Endothelial cell of umbilical vein (primary cell): ENCODE data around the gene PFDN1. TPM values are rescaled to one million over a fixed set of nuclear protein-coding genes. Genes with fewer than 3 reads are reported as not detected.
A peak's percentile ranks its signal among the peaks of the same experiment; 100 is the strongest.

Experiments used
- BruUV-seq: library from RNA; stranded (reverse); fragments of 400-500 nt; replicated peaks from 2 replicates; lab custom pipeline; 2021; lab: Mats Ljungman, UMichigan
- CTCF ChIA-PET: fragments of 300-600, 350-600 bp; sonication (Branson Sonifier 250); formaldehyde crosslinking; loops from one replicate; lab custom pipeline; 2021; ENCODE audit warnings: antibody characterized with exemption, inconsistent platforms; lab: Charles Lee
- POLR2A ChIA-PET: fragments of 300-600, 350-600 bp; sonication (Branson Sonifier 250); formaldehyde crosslinking; loops from one replicate; lab custom pipeline; 2021; ENCODE audit warnings: antibody characterized with exemption, inconsistent platforms; lab: Charles Lee
- DNase-seq: peaks from one replicate; pipeline ENCODE4 v3.0.0-alpha.2; 2011; ENCODE audit warnings: low read depth, low spot score
- FAIRE-seq: peaks from 2 replicates; lab custom pipeline; 2011; peaks lifted over from hg19 to GRCh38; lab: Jason Lieb, UNC
- H2AFZ ChIP-seq: 2 replicates; pipeline ENCODE4 v1.6.0; 2012; ENCODE audit warnings: low read depth, low read length, control low read depth, inconsistent platforms
- H3K27ac ChIP-seq: 2 replicates; pipeline ENCODE4 v1.5.1; 2011; ENCODE audit warnings: low read depth, mild to moderate bottlenecking, control low read depth, low read length, moderate library complexity; ENCODE audit not compliant: insufficient read depth
- H3K27me3 ChIP-seq, 2 experiments: 2 replicates each; pipeline versions ENCODE4 v1.6.0 to v1.6.1; 2011; ENCODE audit warnings: low read length in 2 of 2, mixed read lengths in 1 of 2; ENCODE audit not compliant: control insufficient read depth in 2 of 2, insufficient read depth in 2 of 2
- H3K36me3 ChIP-seq, 2 experiments: 2 replicates in 1 of 2; 3 replicates in 1 of 2; pipeline ENCODE4 v1.5.1; 2011; ENCODE audit warnings: low read length in 2 of 2, mild to moderate bottlenecking in 1 of 2, moderate library complexity in 1 of 2; ENCODE audit not compliant: control insufficient read depth in 2 of 2, insufficient read depth in 2 of 2; ENCODE audit errors: extremely low read depth in 1 of 2
- H3K4me1 ChIP-seq: 3 replicates; pipeline ENCODE4 v1.5.1; 2011; ENCODE audit warnings: mild to moderate bottlenecking, low read length; ENCODE audit not compliant: control insufficient read depth, insufficient read depth; ENCODE audit errors: extremely low read depth
- H3K4me2 ChIP-seq: 2 replicates; pipeline ENCODE4 v1.6.1; 2011; ENCODE audit warnings: low read length, control low read depth, mixed read lengths; ENCODE audit not compliant: insufficient read depth
- H3K4me3 ChIP-seq, 3 experiments: fragments of 200-600 bp in 1 of 3; sonication (generic), shearing (Covaris generic) in 1 of 3; replicated peaks in 1 of 3; 2 replicates each; pipeline ENCODE4 v1.5.1; 2011 to 2016; ENCODE audit warnings: control low read depth in 3 of 3, low read length in 3 of 3, mild to moderate bottlenecking in 2 of 3, inconsistent platforms in 1 of 3, low read depth in 1 of 3, moderate library complexity in 1 of 3; ENCODE audit not compliant: insufficient read depth in 1 of 3
- H3K79me2 ChIP-seq: 2 replicates; pipeline ENCODE4 v1.6.0; 2012; ENCODE audit warnings: low read length, inconsistent platforms; ENCODE audit not compliant: control insufficient read depth, insufficient read depth
- H3K9ac ChIP-seq: replicated peaks from 2 replicates; pipeline ENCODE3; 2011; ENCODE audit warnings: low read length, control low read depth; ENCODE audit not compliant: insufficient read depth; ENCODE audit errors: extremely low read depth
- H3K9me1 ChIP-seq: replicated peaks from 3 replicates; pipeline ENCODE4 v1.6.0; 2011; ENCODE audit warnings: mild to moderate bottlenecking, low read length; ENCODE audit not compliant: control insufficient read depth, insufficient read depth; ENCODE audit errors: extremely low read depth
- H3K9me3 ChIP-seq: replicated peaks from 2 replicates; pipeline ENCODE4 v1.5.1; 2012; ENCODE audit warnings: low read length, inconsistent platforms; ENCODE audit not compliant: control insufficient read depth, insufficient read depth
- H4K20me1 ChIP-seq: replicated peaks from 2 replicates; pipeline ENCODE3; 2011; ENCODE audit warnings: mild to moderate bottlenecking, low read length; ENCODE audit not compliant: control insufficient read depth, insufficient read depth; ENCODE audit errors: extremely low read depth
- EZH2 ChIP-seq: IDR thresholded peaks from 2 replicates; pipeline ENCODE4 v1.6.1; 2012; ENCODE audit warnings: borderline replicate concordance, low read depth, mild to moderate bottlenecking, moderate library complexity, low read length, inconsistent platforms; ENCODE audit not compliant: severe bottlenecking
- FOS ChIP-seq: IDR thresholded peaks from 2 replicates; pipeline ENCODE4 v1.6.1; 2011; ENCODE audit warnings: mild to moderate bottlenecking, low read length, moderate library complexity, borderline replicate concordance; ENCODE audit not compliant: insufficient read depth
- GATA2 ChIP-seq: IDR thresholded peaks from 2 replicates; pipeline ENCODE4 v1.7.0; 2011; ENCODE audit warnings: low read depth, mild to moderate bottlenecking, moderate library complexity, mixed read lengths, low read length; ENCODE audit not compliant: insufficient read length, insufficient read depth
- JUN ChIP-seq: IDR thresholded peaks from 2 replicates; pipeline ENCODE4 v1.6.1; 2011; ENCODE audit warnings: borderline replicate concordance, low read depth; ENCODE audit not compliant: insufficient read length, insufficient read depth
- MYC ChIP-seq: IDR thresholded peaks from one replicate; pipeline ENCODE4 v1.6.1; 2011; ENCODE audit warnings: mild to moderate bottlenecking, low read depth, low read length
- POLR2A ChIP-seq: IDR thresholded peaks from 2 replicates; pipeline ENCODE4 v1.6.1; 2012; ENCODE audit warnings: low read depth, mild to moderate bottlenecking, control low read depth, low read length
- POLR2AphosphoS5 ChIP-seq: IDR thresholded peaks from 2 replicates; pipeline ENCODE4 v1.6.1; 2012; ENCODE audit warnings: low read depth, mild to moderate bottlenecking, control low read depth, low read length, moderate library complexity; ENCODE audit not compliant: insufficient read depth
- dilution Hi-C: fragments of 300-500 bp; cut with MboI; formaldehyde crosslinking; loops from one replicate; pipeline ENCODE4 v1.15.0; 2019; ENCODE audit warnings: low sequenced_read_pairs; ENCODE audit not compliant: extremely low pct_ligation_motif_present
- intact Hi-C: fragments of 100-400 bp; cut with micrococcal nuclease; formaldehyde crosslinking; loops from one replicate; pipeline ENCODE4 v1.10.0; 2022
- polyA plus RNA-seq, 4 experiments: library from polyadenylated mRNA; depleted of rRNA in 3 of 4; stranded (reverse) in 3 of 4; unstranded in 1 of 4; fragments of >200 nt; gene quantifications; 2 replicates each; pipeline versions ENCODE4 v1.2.1 to v1.2.3, GENCODE V29; 2011 to 2012; ENCODE audit warnings: missing spikeins in 1 of 4
- total RNA-seq: library from RNA; stranded (reverse); gene quantifications from 2 replicates; pipeline ENCODE4 v1.2.3, GENCODE V29; 2021
- TF ChIP-seq, protein P1 (sequence below), 2 donors: IDR thresholded peaks; 1 replicate in 1 of 2; 2 replicates in 1 of 2; pipeline ENCODE4 v1.5.1; 2011; ENCODE audit warnings: low read length in 2 of 2, mild to moderate bottlenecking in 2 of 2, moderate library complexity in 2 of 2, control low read depth in 1 of 2, inconsistent platforms in 1 of 2, low read depth in 1 of 2; ENCODE audit not compliant: insufficient read depth in 1 of 2; ENCODE audit errors: extremely low read depth in 1 of 2
- TF ChIP-seq, protein P2 (sequence below): IDR thresholded peaks from 2 replicates; pipeline ENCODE4 v1.6.1; 2011; ENCODE audit not compliant: insufficient read depth, insufficient read length

The PFDN1 gene
- total and polyA plus RNA-seq, 2 donors (not counting 3 experiments of a cell fraction or from before 2014, with no cell fraction given), result 107 to 158 TPM

DNA sequence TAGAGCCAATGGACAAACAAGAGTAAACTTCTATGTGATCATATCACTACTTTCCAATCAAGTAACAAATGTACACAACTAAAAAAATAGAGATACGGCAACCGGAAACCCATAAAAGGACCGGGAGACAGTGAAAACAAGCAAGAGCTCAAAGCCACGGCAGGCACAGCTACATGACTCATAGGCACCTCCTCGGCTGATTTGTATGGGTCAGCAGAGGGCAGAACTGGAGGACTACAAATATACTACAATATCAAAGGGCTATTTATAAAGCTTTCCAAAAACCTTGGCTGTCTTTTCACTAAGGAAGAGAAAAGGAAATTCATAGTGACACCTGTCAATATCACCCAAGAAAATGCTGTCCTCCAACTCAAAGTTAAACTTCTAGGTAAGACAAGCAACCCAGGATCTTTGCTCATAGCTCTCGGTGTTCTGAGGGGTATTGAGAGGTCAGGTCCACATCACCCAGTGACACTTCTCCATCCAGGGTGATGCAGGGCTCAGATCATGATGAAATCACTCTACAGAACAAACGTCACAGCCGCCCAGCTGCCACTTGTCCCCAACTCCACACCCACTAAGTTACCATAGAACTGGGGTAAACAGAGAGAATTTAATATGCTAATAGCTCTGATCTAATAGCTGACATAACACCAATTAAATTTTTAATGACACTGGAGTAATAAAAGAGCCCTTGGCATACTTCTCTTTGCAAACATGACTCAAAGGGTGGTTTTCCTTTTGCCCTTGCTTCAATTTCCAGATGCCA, 41.3 kb downstream of the PFDN1 start:
- H3K27me3 ChIP-seq, result no peaks in the 10 kb centered on the region
- H3K36me3 ChIP-seq, result peaks cover 0 to 8% of the 10 kb centered on the region in 2 experiments
- peak overlapping the region; percentile 80 for H3K4me2 ChIP-seq
- DNase-seq (peak; percentile 97), FAIRE-seq (peak; percentile 93)
- H3K9ac ChIP-seq, result peak overlapping the region; percentile 63
- intact Hi-C loops (loop anchor here (1.0 kb wide), 6 partner anchors 10 to 81 kb away; no protein-coding TSS in a partner anchor), dilution Hi-C loops (no loop called here)
- H3K27ac ChIP-seq, result peak overlapping the region; percentile 84
- BruUV-seq, result TSS peak; percentile 77
- H3K9me1 ChIP-seq, result no peaks in the 10 kb centered on the region
- TF ChIP-seq POLR2AphosphoS5, result peak; percentile 87
- no peak for TF ChIP-seq EZH2
- TF ChIP-seq POLR2A, result peak; percentile 53
- TF ChIP-seq, protein P1, sequence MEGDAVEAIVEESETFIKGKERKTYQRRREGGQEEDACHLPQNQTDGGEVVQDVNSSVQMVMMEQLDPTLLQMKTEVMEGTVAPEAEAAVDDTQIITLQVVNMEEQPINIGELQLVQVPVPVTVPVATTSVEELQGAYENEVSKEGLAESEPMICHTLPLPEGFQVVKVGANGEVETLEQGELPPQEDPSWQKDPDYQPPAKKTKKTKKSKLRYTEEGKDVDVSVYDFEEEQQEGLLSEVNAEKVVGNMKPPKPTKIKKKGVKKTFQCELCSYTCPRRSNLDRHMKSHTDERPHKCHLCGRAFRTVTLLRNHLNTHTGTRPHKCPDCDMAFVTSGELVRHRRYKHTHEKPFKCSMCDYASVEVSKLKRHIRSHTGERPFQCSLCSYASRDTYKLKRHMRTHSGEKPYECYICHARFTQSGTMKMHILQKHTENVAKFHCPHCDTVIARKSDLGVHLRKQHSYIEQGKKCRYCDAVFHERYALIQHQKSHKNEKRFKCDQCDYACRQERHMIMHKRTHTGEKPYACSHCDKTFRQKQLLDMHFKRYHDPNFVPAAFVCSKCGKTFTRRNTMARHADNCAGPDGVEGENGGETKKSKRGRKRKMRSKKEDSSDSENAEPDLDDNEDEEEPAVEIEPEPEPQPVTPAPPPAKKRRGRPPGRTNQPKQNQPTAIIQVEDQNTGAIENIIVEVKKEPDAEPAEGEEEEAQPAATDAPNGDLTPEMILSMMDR (IDR thresholded peaks at IDR 0.05; ENCODE audit: extremely low read depth in 1 of 2, insufficient read depth in 1 of 2, low read depth in 1 of 2, low read length in 2 of 2), result no peak
- TF ChIP-seq, protein P2, sequence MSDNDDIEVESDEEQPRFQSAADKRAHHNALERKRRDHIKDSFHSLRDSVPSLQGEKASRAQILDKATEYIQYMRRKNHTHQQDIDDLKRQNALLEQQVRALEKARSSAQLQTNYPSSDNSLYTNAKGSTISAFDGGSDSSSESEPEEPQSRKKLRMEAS, result no peak
- peak; percentile 90 for TF ChIP-seq GATA2
- TF ChIP-seq MYC, result no peak
- TF ChIP-seq JUN, result peak; percentile 88
- TF ChIP-seq FOS, result peak; percentile 95
- ChIA-PET POLR2A (interaction anchor here (1.0 to 2.4 kb wide), 4 partner anchors 9 to 85 kb away, joined by 3 to 18 read pairs (median 6); partner anchors contain the start of gene HBEGF), CTCF (interaction anchor here (0.7 to 6.1 kb wide), 25 partner anchors 10 to 474 kb away, joined by 3 to 64 read pairs (median 6); partner anchors contain the start of gene HBEGF)
- peaks cover 54% of the 10 kb centered on the region for H3K79me2 ChIP-seq
- H4K20me1 ChIP-seq, result no peaks in the 10 kb centered on the region
- H3K4me3 ChIP-seq, result peak overlapping the region in 1 of 3 experiments; percentile 23
- no peaks in the 10 kb centered on the region for H3K9me3 ChIP-seq
- H2AFZ ChIP-seq, result no peak overlapping the region
- peaks cover 30% of the 10 kb centered on the region for H3K4me1 ChIP-seq
